GM21390 (cell line): ENCODE measurements around the gene DLG2.

Source experiments
- ATAC-seq: cut with Tn5 transposase; IDR thresholded peaks from one replicate; pipeline ENCODE4 v1.9.1; 2021; ENCODE audit not compliant: unreplicated experiment

The DLG2 gene

DNA sequence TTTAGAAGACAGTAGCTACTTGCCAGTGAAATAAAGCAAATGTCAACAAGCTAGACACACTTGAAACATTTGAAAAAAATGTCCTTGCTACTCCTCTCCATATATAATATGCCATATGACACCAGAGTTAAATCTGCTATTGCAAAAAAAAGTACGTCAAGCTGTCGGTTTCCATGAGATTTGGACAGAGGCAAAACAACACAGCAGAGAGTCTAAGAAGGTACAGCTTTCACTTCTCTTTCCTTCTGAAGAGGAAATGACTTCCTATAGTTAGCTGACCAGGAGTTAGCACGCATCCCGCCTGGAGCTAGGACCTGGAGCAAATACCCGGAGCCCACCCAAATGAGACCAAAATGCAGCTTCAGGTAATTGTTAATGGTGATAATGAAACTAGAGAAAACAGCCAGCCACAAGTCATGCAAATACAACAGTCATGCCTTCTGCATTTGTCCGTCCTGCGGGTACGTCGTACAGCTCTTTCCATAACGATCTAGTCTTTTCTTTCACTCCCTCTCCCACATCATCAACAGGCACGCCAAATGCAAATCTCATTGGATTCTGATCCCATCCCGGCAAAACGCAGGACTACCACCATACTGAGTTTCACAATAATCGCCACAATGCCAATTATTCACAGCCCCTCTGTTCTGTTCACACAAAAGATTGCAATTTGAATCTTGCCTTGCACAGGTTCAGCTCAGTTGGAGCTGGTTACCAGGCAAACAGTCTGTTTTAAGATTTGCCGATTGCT is 1945.9 kb downstream of the DLG2 start:
- ATAC-seq: peak; percentile 63

- no peak for ATAC-seq
Observed at GRCh38 chr11:83680321-83680720, 1946.8 kb downstream of the DLG2 start.

DNA sequence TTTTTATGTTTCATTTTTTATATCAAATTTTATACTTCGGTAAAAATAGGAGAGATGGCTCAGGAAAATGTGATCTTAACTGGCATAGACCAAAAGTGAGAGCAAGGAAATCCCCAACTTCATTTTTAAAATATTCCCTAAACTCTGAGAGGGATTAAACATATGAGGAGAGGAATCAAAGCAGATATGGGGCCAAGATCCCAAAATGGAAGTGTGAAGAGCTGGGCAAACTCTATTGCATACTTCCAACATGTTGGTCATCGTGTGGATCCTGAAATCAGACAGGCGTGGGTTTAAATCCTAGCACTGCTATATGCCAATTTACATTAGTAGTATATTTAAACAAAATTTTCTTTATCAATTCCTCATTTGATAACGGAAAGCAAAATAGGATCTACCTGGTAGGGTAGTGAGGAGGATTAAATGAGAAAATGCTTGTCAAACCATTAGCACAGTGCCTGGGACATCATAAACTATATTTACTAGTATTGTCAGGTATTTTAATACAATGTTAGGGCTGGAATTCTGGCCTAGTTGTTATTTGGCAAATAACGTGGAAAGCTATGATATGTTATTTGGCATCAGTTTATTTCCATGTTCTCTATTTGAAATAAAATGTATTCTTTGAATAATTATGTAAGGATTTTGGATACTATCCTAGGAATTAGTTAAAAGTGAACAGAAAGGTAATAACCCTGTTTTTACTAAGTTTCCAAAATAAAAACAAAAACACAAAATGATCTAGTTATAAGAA is 1948.1 kb downstream of the DLG2 start:
- ATAC-seq: no peak

DNA sequence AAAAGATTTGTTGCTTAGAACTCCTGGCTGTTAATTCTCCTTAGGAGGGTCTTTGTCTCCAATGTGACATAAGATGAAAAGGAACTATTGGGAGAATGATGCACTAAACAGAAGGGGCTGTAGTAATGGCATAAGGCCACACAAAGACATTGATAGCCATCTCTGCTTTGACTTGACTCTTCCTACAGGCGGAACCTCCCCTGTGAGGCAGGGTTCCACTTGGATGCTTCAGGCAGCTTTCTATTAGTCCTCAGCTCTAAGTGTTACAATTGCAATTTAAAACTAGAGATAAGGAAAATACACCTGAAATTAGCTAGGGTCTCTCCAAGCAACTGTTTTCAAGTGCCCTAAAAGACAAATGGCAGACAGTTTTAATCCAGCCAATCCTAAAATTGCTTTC is 1949.4 kb downstream of the DLG2 start:
- ATAC-seq: no peak

DNA sequence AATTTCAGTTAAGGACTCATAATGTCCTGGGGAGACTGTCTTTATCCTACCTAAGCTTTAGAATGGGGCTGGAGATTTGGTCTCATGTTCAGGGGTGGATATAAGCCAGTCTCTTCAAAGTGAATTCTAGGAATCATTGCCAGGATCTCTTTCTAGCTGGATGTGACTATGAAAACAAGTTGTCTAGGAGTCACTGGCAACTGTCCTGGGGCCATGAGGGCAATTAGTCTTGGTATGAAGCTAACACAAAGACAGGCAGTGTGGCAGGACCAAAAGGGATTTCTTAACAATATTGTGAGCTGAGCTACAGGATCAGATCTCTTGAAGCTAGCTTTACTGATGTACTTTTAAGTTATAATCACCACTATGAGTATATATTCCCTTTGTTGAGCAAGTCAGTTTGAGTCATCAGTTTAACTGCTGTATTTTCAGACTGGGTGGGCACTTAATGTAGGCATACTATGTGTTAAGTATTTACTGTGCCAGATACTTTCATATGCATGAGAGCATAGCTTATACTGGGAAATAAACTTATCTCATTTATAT is 1951.0 kb downstream of the DLG2 start:
- ATAC-seq: no peak

DNA sequence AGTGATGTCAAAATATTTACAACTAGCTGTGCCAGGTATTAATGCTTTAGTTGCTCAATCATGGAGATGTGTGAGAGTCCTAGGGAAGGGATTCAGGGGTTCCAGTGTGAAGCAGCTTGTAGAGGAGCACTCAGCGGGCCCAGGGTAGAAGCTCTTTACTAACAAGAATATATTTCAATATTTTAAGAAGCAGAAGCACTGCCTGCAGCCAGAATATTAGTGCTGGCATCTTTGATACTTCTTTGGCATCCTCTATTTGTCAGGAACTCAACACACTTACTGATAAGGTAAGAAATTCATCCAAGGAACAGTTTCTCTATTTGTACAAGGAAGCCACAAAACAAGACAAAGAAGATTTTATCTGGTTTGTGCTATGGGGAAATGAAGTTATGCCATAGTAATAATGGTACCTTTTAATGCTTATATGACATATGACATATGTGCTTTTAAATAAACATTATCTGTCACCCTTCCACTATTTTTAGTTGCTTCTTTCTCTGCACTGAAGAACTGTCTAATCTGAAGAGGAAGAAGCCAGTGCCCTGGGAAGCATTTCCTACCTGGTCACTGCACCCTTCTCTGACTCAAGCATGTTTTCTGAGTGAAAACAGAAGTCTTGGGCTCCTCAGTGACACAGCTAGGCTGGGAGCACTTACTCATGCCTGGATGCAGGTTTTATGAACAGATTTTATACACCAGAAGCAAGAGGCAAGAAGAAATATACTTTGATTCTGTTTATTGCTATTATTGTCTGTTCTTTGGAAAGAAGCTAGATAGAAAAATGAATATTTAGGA is 1952.8 kb downstream of the DLG2 start:
- ATAC-seq: no peak

DNA sequence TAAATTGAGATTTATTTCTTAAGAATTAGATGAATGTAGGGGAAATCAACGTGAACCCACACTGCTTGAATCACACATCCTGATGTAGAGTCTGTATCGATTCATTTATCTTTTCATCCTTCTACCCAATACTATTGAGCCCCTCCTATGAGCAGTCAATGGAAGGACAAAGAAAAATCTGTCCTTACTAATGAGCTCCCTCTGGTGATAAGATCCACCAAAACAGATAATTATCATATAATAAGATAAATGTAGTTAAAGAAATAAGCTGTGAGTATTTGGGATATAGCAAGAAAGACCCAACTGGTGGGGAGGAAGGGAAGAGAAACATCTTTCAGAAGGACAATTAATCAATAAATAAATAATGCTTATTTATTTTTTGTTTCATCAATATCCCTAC is 1955.9 kb downstream of the DLG2 start:
- no peak for ATAC-seq

- no peak for ATAC-seq
Observed at GRCh38 chr11:83666149-83666548, 1961.0 kb downstream of the DLG2 start.

DNA sequence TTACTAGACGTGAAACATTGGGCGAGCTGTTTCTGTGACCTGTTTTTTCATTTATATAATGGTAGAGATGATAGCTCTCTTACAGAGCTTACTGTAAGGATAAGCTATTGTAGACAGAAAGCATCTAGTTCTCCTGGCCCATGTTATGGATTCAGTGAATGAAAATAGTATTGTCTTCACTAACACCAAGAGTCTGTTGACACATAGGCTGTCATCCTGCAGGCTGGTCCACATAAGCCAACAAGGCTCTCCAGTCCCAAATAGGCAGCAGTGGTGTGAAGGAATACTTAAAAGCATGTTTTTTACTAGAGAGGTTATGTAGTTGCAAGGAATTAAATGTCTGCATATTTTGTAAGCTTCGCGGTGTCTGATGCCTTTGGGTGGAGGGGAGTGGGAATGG is 1963.2 kb downstream of the DLG2 start:
- ATAC-seq: no peak

GRCh38 chr11:83663446-83663845 is 1963.7 kb downstream of the DLG2 start:
- no peak for ATAC-seq

DNA sequence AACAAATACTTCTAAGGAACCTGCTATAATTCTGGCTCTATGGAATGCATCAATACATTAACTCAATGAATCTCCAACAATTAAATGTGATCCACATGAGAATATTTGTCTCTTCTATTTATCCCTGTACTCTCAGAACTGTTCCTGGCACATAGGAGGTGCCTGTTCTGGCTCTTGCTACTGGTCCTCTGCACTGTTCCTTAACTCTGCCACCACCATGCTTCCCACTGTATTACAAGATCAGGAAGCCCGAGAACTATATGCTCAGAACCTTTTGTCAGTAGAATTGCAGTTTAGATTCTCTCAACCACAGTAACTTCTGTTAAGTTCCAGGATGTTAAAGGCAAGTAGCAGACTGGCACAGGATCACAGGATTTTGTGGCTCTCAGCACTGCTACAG is 1964.7 kb downstream of the DLG2 start:
- ATAC-seq: no peak

GRCh38 chr11:83661491-83662350 is 1965.4 kb downstream of the DLG2 start:
- no peak for ATAC-seq

DNA sequence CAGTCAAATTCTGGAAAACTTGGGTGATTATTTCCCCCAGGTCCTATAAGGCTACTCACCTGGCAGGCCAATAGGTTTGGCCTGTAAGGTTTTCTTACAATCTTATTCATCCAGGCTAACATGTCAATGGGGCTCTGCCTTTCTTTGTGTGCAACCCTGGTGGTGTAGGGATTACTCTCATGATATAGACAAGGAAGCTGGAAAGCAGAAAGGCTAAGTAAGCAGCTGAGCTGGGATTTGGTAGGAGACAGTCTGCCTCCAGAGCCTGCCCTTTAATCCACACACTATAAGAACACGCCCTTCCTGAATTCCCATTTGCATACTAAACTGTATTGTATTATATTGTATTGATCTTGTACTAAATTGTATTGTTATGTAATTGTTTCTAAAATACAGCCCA is 1967.7 kb downstream of the DLG2 start:
- no peak for ATAC-seq

DNA sequence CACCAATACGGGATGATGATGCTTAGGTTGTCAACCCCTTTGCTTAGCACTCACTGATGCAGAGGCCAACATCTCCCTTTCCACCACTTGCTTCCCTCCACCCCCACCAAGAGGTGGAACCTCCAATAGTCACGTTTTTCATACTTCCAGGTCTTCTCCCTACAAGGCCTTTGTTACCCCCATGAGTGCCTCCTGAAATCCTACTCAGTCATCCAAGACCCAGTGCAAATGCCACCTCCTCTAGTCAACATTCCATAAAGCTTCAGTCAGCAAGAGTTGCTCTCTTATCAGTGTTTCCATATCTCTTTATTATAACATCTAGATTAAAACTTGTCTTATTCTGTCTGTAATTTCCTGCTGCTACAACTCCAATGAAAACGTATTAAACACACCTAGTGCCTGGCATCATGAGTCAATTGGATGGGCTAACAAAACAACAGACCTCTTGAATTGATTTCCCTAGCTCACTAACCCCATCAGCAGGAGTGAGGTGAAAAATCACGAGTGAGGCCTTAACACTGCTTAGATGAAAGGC is 1970.3 kb downstream of the DLG2 start:
- ATAC-seq: no peak

GRCh38 chr11:83655976-83656375 is 1971.2 kb downstream of the DLG2 start:
- no peak for ATAC-seq

DNA sequence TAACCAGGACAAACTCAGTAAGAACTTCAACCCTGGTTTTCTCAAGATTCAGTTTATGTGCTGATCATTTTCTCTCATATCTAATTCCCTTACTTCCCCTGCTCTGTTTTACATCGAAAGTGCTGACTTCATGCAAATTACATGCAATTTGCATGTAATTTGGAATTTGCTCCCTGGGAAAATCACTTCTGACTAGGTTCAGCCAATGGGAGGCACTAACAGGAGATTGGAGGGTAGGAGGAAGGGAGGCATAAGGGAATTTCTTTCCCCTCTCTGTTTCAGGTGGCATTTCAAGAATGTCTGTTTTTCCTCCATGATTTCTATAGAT is 1977.7 kb downstream of the DLG2 start:
- no peak for ATAC-seq

DNA sequence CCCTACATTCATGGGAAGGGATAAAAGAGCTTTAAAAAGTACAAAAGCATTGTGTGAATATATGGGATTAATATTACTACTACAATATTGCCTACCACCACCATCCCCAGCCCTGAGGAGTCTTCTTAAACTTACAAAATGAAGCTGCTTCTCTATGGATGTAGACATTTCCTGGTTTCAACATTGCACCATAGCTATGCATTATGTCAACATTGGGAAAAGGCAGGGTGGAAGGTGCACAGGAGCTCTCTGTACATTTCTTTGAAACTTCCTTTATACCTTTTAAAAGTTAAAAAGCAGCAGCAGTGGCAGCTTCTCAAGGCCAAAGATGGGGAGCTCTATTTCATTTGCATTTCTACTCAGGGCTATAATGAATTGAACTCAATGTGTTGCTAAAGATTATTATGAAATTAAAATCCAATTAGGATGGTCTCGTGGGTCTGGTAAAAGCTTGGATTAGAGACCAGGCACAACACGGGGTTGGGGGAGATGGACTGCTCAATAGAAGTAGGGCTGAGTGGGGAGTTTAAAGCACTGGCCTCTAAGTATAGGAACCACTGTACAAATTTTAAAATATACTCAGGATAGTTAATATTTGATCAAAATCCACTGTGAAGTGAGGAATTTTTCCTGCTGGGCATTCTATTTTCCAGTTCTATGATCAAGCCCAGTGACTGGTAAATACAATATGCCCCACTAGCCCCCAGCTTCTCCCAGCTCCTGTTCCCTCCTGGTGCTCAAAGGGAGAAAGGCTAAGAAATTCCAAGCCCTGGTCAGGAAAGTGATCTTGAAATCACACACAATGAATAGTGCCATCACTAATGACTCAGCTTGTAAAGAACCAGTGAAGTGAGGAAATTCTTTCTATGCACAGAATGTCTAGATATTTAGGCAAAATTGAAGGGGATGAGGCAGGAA is 1978.3 kb downstream of the DLG2 start:
- no peak for ATAC-seq

GRCh38 chr11:83645561-83645960 is 1981.6 kb downstream of the DLG2 start:
- no peak for ATAC-seq

DNA sequence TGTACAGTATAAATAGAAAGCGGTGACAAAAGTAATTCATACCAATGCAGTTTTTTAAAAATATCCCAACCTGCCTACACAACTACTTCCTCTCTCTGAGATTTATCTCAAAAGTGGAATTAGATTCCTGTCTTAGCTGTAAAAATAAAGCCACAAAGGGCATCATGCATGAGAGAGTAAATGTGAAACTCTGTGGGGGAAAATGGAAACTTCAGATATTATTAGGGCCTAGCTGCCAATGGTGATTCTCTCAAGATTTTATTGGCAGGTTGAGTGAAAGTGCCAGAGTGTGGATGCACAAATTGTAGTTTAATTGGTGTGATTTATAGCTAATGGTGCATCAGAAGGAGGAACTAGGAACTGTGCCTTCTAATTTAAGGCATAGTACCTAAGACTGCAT is 1984.0 kb downstream of the DLG2 start:
- peak; percentile 81 for ATAC-seq
